Neural cell (in vitro differentiated cells): Measurements from ENCODE around the gene ARHGEF16. TPM values are rescaled to one million over a fixed set of nuclear protein-coding genes. Genes with fewer than 3 reads are reported as not detected.

Source experiments
- H2AFZ ChIP-seq: fragments of 200-600, 300-800 bp; sonication (generic), shearing (Covaris generic); 2 replicates; pipeline ENCODE4 v1.6.0; 2014; ENCODE audit warnings: low read depth, mild to moderate bottlenecking, antibody characterized with exemption, low read length, moderate library complexity
- H3F3A ChIP-seq: fragments of 200-600 bp; shearing (Covaris generic); 2 replicates; pipeline ENCODE4 v1.6.1; 2016; ENCODE audit warnings: mild to moderate bottlenecking, moderate library complexity, mixed read lengths, antibody characterized with exemption, low read length; ENCODE audit not compliant: insufficient read depth, poor library complexity, severe bottlenecking
- H3K27ac ChIP-seq: fragments of 200-600, 300-800 bp; sonication (generic), shearing (Covaris generic); 2 replicates; pipeline ENCODE4 v1.5.1; 2014; ENCODE audit warnings: mild to moderate bottlenecking, low read length, moderate library complexity
- H3K27me3 ChIP-seq: fragments of 300-800, 200-600 bp; sonication (generic), shearing (Covaris generic); 2 replicates; pipeline ENCODE4 v1.6.0; 2014; ENCODE audit warnings: mild to moderate bottlenecking, low read depth, low read length, moderate library complexity; ENCODE audit not compliant: insufficient read depth
- H3K36me3 ChIP-seq: fragments of 300-800, 200-600 bp; sonication (generic), shearing (Covaris generic); 2 replicates; pipeline ENCODE4 v1.5.1; 2014; ENCODE audit warnings: mild to moderate bottlenecking, antibody characterized with exemption, low read length, moderate library complexity; ENCODE audit not compliant: insufficient read depth
- H3K4me2 ChIP-seq: fragments of 300-800, 200-600 bp; sonication (generic), shearing (Covaris generic); 2 replicates; pipeline ENCODE4 v1.6.0; 2014; ENCODE audit warnings: mild to moderate bottlenecking, low read length
- H3K4me3 ChIP-seq: fragments of 300-800, 200-600 bp; sonication (generic), shearing (Covaris generic); 2 replicates; pipeline ENCODE4 v1.5.1; 2014; ENCODE audit warnings: mild to moderate bottlenecking, low read length, moderate library complexity
- H3K79me2 ChIP-seq: fragments of 200-600 bp; shearing (Covaris generic); replicated peaks from 2 replicates; pipeline ENCODE4 v1.6.0; 2014; ENCODE audit warnings: mild to moderate bottlenecking, low read length, moderate library complexity; ENCODE audit not compliant: insufficient read depth
- H3K9ac ChIP-seq: fragments of 300-800, 200-600 bp; sonication (generic), shearing (Covaris generic); 2 replicates; pipeline ENCODE4 v1.6.1; 2016; ENCODE audit warnings: mild to moderate bottlenecking, low read length, mixed read lengths
- H3K9me2 ChIP-seq: fragments of 200-600 bp; shearing (Covaris generic); 2 replicates; pipeline ENCODE4 v1.6.1; 2016; ENCODE audit warnings: mild to moderate bottlenecking, low read length, mixed read lengths; ENCODE audit not compliant: insufficient read depth
- H3K9me3 ChIP-seq: fragments of 200-600, 300-800 bp; sonication (generic), shearing (Covaris generic); 2 replicates; pipeline ENCODE4 v1.6.1; 2016; ENCODE audit warnings: mild to moderate bottlenecking, mixed run types, low read length, moderate library complexity, mixed read lengths
- H4K20me1 ChIP-seq: fragments of 200-600 bp; shearing (Covaris generic); 2 replicates; pipeline ENCODE4 v1.6.1; 2016; ENCODE audit warnings: mild to moderate bottlenecking, mixed run types; ENCODE audit not compliant: insufficient read depth
- EP300 ChIP-seq: fragments of 450-650 bp; conservative IDR thresholded peaks from 2 replicates; pipeline ENCODE4 v1.6.1; 2014; ENCODE audit warnings: antibody characterized with exemption, mild to moderate bottlenecking, moderate library complexity; ENCODE audit not compliant: poor library complexity, severe bottlenecking
- EZH2 ChIP-seq: fragments of 200-600, 300-800 bp; shearing (Covaris generic), sonication (generic); IDR thresholded peaks from 2 replicates; pipeline ENCODE4 v1.6.1; 2014; ENCODE audit warnings: antibody characterized with exemption, low read length, borderline replicate concordance, mild to moderate bottlenecking; ENCODE audit not compliant: insufficient read depth, poor library complexity, severe bottlenecking
- POLR2AphosphoS5 ChIP-seq: IDR thresholded peaks from 2 replicates; pipeline ENCODE4 v1.6.1; 2012
- RAD21 ChIP-seq: fragments of 450-650 bp; conservative IDR thresholded peaks from 2 replicates; pipeline ENCODE4 v1.6.1; 2014; ENCODE audit warnings: antibody characterized with exemption, mild to moderate bottlenecking, moderate library complexity
- SMC3 ChIP-seq: fragments of 450-650 bp; conservative IDR thresholded peaks from 2 replicates; pipeline ENCODE4 v1.6.1; 2014; ENCODE audit warnings: antibody characterized with exemption, mild to moderate bottlenecking, moderate library complexity; ENCODE audit not compliant: poor library complexity
- TAF1 ChIP-seq: IDR thresholded peaks from 2 replicates; pipeline ENCODE4 v1.6.1; 2012; ENCODE audit warnings: low read depth
- polyA plus RNA-seq: library from polyadenylated mRNA; depleted of rRNA; stranded (reverse); fragments of >200 nt; gene quantifications from 2 replicates; pipeline ENCODE4 v1.2.3, GENCODE V29; 2014
- TF ChIP-seq, protein P1 (sequence below): fragments of 450-650 bp; IDR thresholded peaks from 2 replicates; pipeline ENCODE4 v1.5.1; 2014; ENCODE audit warnings: antibody characterized with exemption, mild to moderate bottlenecking, moderate library complexity; ENCODE audit not compliant: poor library complexity, severe bottlenecking
- TF ChIP-seq, protein P2 (sequence below): IDR thresholded peaks from 2 replicates; pipeline ENCODE4 v1.6.1; 2012; ENCODE audit warnings: borderline replicate concordance

Gene ARHGEF16
- polyA plus RNA-seq, 1 donor from 2014 or later = 0.64 TPM

DNA sequence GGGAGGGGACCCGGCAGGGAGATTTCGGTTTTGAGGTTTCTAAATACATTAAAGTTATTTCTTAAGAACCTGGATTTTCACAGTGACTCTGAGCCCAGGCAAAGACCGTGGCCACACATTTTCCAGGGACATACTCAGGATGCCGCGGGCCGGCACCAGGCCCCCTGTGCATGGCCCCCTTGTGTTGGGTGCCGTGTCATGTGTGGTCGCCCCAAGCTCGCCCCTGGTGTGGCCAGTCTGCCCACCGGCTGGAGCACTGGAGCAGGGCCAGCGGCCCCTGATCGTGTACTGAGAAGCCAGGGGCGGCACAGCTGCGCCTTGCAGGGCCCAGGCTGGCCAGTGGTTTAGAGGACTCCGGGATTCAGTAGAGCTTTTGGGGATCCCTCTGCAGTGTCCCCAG lies 26.6 kb downstream of the ARHGEF16 start:
- H3K27ac ChIP-seq = no peak overlapping the region
- no peak overlapping the region for H3K4me2 ChIP-seq
- no peaks in the 10 kb centered on the region for H4K20me1 ChIP-seq
- H3K36me3 ChIP-seq = no peaks in the 10 kb centered on the region
- no peak overlapping the region for H3K9ac ChIP-seq
- no peaks in the 10 kb centered on the region for H3K27me3 ChIP-seq
- TF ChIP-seq TAF1 = no peak
- TF ChIP-seq POLR2AphosphoS5 = no peak
- TF ChIP-seq RAD21 = no peak
- TF ChIP-seq, protein P1, sequence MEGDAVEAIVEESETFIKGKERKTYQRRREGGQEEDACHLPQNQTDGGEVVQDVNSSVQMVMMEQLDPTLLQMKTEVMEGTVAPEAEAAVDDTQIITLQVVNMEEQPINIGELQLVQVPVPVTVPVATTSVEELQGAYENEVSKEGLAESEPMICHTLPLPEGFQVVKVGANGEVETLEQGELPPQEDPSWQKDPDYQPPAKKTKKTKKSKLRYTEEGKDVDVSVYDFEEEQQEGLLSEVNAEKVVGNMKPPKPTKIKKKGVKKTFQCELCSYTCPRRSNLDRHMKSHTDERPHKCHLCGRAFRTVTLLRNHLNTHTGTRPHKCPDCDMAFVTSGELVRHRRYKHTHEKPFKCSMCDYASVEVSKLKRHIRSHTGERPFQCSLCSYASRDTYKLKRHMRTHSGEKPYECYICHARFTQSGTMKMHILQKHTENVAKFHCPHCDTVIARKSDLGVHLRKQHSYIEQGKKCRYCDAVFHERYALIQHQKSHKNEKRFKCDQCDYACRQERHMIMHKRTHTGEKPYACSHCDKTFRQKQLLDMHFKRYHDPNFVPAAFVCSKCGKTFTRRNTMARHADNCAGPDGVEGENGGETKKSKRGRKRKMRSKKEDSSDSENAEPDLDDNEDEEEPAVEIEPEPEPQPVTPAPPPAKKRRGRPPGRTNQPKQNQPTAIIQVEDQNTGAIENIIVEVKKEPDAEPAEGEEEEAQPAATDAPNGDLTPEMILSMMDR = no peak
- TF ChIP-seq, protein P2, sequence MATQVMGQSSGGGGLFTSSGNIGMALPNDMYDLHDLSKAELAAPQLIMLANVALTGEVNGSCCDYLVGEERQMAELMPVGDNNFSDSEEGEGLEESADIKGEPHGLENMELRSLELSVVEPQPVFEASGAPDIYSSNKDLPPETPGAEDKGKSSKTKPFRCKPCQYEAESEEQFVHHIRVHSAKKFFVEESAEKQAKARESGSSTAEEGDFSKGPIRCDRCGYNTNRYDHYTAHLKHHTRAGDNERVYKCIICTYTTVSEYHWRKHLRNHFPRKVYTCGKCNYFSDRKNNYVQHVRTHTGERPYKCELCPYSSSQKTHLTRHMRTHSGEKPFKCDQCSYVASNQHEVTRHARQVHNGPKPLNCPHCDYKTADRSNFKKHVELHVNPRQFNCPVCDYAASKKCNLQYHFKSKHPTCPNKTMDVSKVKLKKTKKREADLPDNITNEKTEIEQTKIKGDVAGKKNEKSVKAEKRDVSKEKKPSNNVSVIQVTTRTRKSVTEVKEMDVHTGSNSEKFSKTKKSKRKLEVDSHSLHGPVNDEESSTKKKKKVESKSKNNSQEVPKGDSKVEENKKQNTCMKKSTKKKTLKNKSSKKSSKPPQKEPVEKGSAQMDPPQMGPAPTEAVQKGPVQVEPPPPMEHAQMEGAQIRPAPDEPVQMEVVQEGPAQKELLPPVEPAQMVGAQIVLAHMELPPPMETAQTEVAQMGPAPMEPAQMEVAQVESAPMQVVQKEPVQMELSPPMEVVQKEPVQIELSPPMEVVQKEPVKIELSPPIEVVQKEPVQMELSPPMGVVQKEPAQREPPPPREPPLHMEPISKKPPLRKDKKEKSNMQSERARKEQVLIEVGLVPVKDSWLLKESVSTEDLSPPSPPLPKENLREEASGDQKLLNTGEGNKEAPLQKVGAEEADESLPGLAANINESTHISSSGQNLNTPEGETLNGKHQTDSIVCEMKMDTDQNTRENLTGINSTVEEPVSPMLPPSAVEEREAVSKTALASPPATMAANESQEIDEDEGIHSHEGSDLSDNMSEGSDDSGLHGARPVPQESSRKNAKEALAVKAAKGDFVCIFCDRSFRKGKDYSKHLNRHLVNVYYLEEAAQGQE = no peak
- TF ChIP-seq EZH2 = no peak
- H3K79me2 ChIP-seq = no peaks in the 10 kb centered on the region
- H3K9me2 ChIP-seq = no peaks in the 10 kb centered on the region
- H3F3A ChIP-seq = no peaks in the 10 kb centered on the region
- no peaks in the 10 kb centered on the region for H3K9me3 ChIP-seq
- H2AFZ ChIP-seq = no peak overlapping the region
- no peak overlapping the region for H3K4me3 ChIP-seq

DNA sequence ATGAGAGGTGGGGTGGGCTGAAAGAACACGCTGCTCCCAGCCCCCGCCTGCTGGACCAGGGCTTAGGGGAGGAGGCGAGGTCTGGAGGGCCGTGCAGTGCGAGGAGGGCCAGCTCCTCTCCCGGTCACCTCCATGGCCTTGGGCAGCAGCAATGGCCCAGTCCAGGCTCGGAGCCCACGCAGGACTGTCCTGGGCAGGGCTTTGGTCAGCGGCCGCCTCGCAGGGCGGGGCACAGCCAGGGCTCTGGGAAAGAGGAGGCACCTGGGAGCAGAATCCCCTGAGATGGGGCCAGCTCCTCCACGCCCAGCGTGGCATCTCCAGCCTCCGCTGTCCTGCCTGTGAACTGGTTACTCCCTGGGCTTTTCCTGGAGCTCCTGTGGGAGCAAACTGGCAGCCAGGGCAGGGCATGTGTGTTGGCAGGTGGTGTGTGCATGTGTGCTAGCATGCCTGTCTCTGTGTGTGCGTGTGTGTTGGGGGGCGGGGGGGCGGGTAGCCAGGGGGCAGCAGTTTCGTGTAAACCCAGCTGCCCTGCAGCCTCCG lies 27.4 kb downstream of the ARHGEF16 start:
- H3K4me3 ChIP-seq = no peak overlapping the region
- TF ChIP-seq, protein P1 = no peak
- TF ChIP-seq EP300 = no peak
- no peak for TF ChIP-seq RAD21
- TF ChIP-seq, protein P2 = no peak
- TF ChIP-seq TAF1 = no peak
- TF ChIP-seq SMC3 = no peak
- no peaks in the 10 kb centered on the region for H4K20me1 ChIP-seq
- H2AFZ ChIP-seq = no peak overlapping the region
- H3K9ac ChIP-seq = no peak overlapping the region
- H3K9me3 ChIP-seq = no peaks in the 10 kb centered on the region
- H3K9me2 ChIP-seq = no peaks in the 10 kb centered on the region
- H3K36me3 ChIP-seq = no peaks in the 10 kb centered on the region
- H3K27me3 ChIP-seq = no peaks in the 10 kb centered on the region
- H3K4me2 ChIP-seq = no peak overlapping the region
- no peaks in the 10 kb centered on the region for H3F3A ChIP-seq
- H3K79me2 ChIP-seq = no peaks in the 10 kb centered on the region
- no peak overlapping the region for H3K27ac ChIP-seq
